K562 (cell line): ENCODE measurements around the gene ZNF74. TPM values are rescaled to one million over a fixed set of nuclear protein-coding genes. Genes with fewer than 3 reads are reported as not detected.

Source experiments
- ATAC-seq: fragments of 200-7000 bp; cut with Tn5 transposase; 3 replicates; pipeline ENCODE4 v1.9.1; 2020; ENCODE audit warnings: moderate library complexity
- BruUV-seq: library from RNA; stranded (reverse); fragments of 400-500 nt; replicated peaks from 2 replicates; lab custom pipeline; 2021; lab: Mats Ljungman, UMichigan
- CTCF ChIA-PET: fragments of 300-600 bp; formaldehyde crosslinking; extraction: SDS; loops from one replicate; lab custom pipeline; 2021; ENCODE audit warnings: low intra/inter-chr PET ratio; lab: Yijun Ruan, JAX
- POLR2A ChIA-PET: fragments of 300-600, 350-650 bp; sonication (Branson Sonifier 250); formaldehyde crosslinking; extraction: SDS; loops from one replicate; lab custom pipeline; 2021; ENCODE audit warnings: antibody characterized with exemption, inconsistent platforms; lab: Yijun Ruan, JAX
- DNase-seq, 4 experiments: peaks; one replicate each; pipeline versions ENCODE4 v3.0.0 to v3.0.0-alpha.2; 2011 to 2018; ENCODE audit warnings: low spot score in 3 of 4, mixed read lengths in 3 of 4; ENCODE audit errors: extremely low read depth in 1 of 4
- FAIRE-seq: peaks from 2 replicates; lab custom pipeline; 2011; peaks lifted over from hg19 to GRCh38; lab: Jason Lieb, UNC
- H2AFZ ChIP-seq: 2 replicates; pipeline ENCODE4 v1.6.0; 2011; ENCODE audit warnings: low read depth, low read length, control low read depth, inconsistent platforms
- H3K27ac ChIP-seq: fragments of 200-600 bp; 3 replicates; pipeline ENCODE4 v1.8.0; 2011; ENCODE audit warnings: low read depth, mild to moderate bottlenecking, control low read depth, inconsistent platforms, low read length, moderate library complexity, mixed read lengths; ENCODE audit errors: extremely low read depth
- H3K27me3 ChIP-seq, 2 experiments: fragments of 300-600 bp in 1 of 2; 2 replicates in 1 of 2; 3 replicates in 1 of 2; pipeline versions ENCODE4 v1.6.0 to v1.8.0; 2011; ENCODE audit warnings: inconsistent platforms in 2 of 2, low read length in 2 of 2, mild to moderate bottlenecking in 1 of 2, mixed read lengths in 1 of 2, moderate library complexity in 1 of 2; ENCODE audit not compliant: control insufficient read depth in 2 of 2, insufficient read depth in 2 of 2
- H3K36me3 ChIP-seq: fragments of 300-600 bp; 3 replicates; pipeline ENCODE4 v1.8.0; 2011; ENCODE audit warnings: mild to moderate bottlenecking, low read length, inconsistent platforms; ENCODE audit not compliant: control insufficient read depth, insufficient read depth
- H3K4me1 ChIP-seq, 2 experiments: fragments of 200-600 bp in 1 of 2; replicated peaks in 1 of 2; 2 replicates in 1 of 2; 3 replicates in 1 of 2; pipeline versions ENCODE4 v1.5.1 to v1.8.0; 2011; ENCODE audit warnings: inconsistent platforms in 2 of 2, low read length in 2 of 2, mild to moderate bottlenecking in 1 of 2, mixed read lengths in 1 of 2, moderate library complexity in 1 of 2; ENCODE audit not compliant: control insufficient read depth in 2 of 2, insufficient read depth in 2 of 2
- H3K4me2 ChIP-seq: 2 replicates; pipeline ENCODE4 v1.6.1; 2011; ENCODE audit warnings: low read length, control low read depth, inconsistent platforms, mixed read lengths; ENCODE audit not compliant: insufficient read depth
- H3K4me3 ChIP-seq: fragments of 200-600 bp; sonication (generic), shearing (Covaris generic); 2 replicates; pipeline ENCODE4 v1.5.1; 2016; ENCODE audit warnings: control low read depth, inconsistent platforms
- H3K79me2 ChIP-seq: fragments of 200-600 bp; 3 replicates; pipeline ENCODE4 v1.8.0; 2011; ENCODE audit warnings: low read length, inconsistent platforms; ENCODE audit not compliant: control insufficient read depth, insufficient read depth
- H3K9ac ChIP-seq, 2 experiments: 2 replicates each; pipeline versions ENCODE4 v1.6.0 to v1.6.1; 2011; ENCODE audit warnings: low read depth in 2 of 2, low read length in 2 of 2, control low read depth in 1 of 2, inconsistent platforms in 1 of 2, mild to moderate bottlenecking in 1 of 2, mixed read lengths in 1 of 2; ENCODE audit not compliant: insufficient read depth in 1 of 2
- H3K9me1 ChIP-seq: one replicate; pipeline ENCODE4 v1.6.0; 2011; ENCODE audit warnings: inconsistent platforms, mild to moderate bottlenecking, low read length, moderate library complexity; ENCODE audit not compliant: control insufficient read depth, insufficient read depth
- H3K9me3 ChIP-seq: replicated peaks from 2 replicates; pipeline ENCODE4 v1.5.1; 2011; ENCODE audit warnings: low read depth, low read length, inconsistent platforms; ENCODE audit not compliant: control insufficient read depth, insufficient read depth
- H4K20me1 ChIP-seq: replicated peaks from 2 replicates; pipeline ENCODE4 v1.6.1; 2011; ENCODE audit warnings: low read length, inconsistent platforms, mixed read lengths; ENCODE audit not compliant: control insufficient read depth, insufficient read depth
- ATF1 ChIP-seq, 2 experiments: fragments of 450-650 bp in 1 of 2; IDR thresholded peaks; 2 replicates each; pipeline ENCODE4 v1.6.1; 2016; ENCODE audit warnings: missing compliant biosample characterization in 1 of 2, missing genetic modification characterization in 1 of 2
- CEBPG ChIP-seq, 3 experiments: fragments of 200-800 bp in 1 of 3; sonication (Bioruptor generic) in 1 of 3; sonication (generic) in 1 of 3; formaldehyde crosslinking in 1 of 3; IDR thresholded peaks in 2 of 3; conservative IDR thresholded peaks in 1 of 3; 2 replicates each; pipeline versions ENCODE4 v1.6.1 to v1.8.0; 2016 to 2022; ENCODE audit warnings: missing compliant biosample characterization in 2 of 3, missing genetic modification characterization in 2 of 3, mild to moderate bottlenecking in 1 of 3, missing genetic modification reagents in 1 of 3
- IRF2 ChIP-seq: sonication (generic); formaldehyde crosslinking; IDR thresholded peaks from 2 replicates; pipeline ENCODE4 v1.8.1; 2022; ENCODE audit warnings: mild to moderate bottlenecking, missing genetic modification reagents
- MTA3 ChIP-seq: fragments of 450-650 bp; formaldehyde crosslinking; IDR thresholded peaks from 2 replicates; pipeline ENCODE4 v1.6.1; 2017; ENCODE audit warnings: mild to moderate bottlenecking, borderline replicate concordance
- PHTF2 ChIP-seq: fragments of 250-450 bp; sonication (Bioruptor Pico); IDR thresholded peaks from 2 replicates; pipeline ENCODE4 v1.5.0; 2021; ENCODE audit warnings: mild to moderate bottlenecking
- POLR2G ChIP-seq: fragments of 200-400 bp; formaldehyde crosslinking; IDR thresholded peaks from 2 replicates; pipeline ENCODE4 v1.6.1; 2017; ENCODE audit warnings: low read depth, mild to moderate bottlenecking, antibody characterized with exemption, low read length, moderate library complexity
- RBBP5 ChIP-seq: fragments of 200-600 bp; sonication (generic); IDR thresholded peaks from 2 replicates; pipeline ENCODE4 v1.6.1; 2012; ENCODE audit warnings: borderline replicate concordance, mild to moderate bottlenecking, low read length, control low read depth, inconsistent platforms; ENCODE audit not compliant: insufficient read depth, poor library complexity, severe bottlenecking
- RBFOX2 ChIP-seq: fragments of 200-400 bp; formaldehyde crosslinking; IDR thresholded peaks from 2 replicates; pipeline ENCODE4 v1.6.1; 2017; ENCODE audit warnings: low read depth, mild to moderate bottlenecking, low read length, moderate library complexity
- RBM14 ChIP-seq: fragments of 200-400 bp; formaldehyde crosslinking; IDR thresholded peaks from 2 replicates; pipeline ENCODE4 v1.6.1; 2018; ENCODE audit warnings: low read depth, mild to moderate bottlenecking, low read length, moderate library complexity, borderline replicate concordance; ENCODE audit not compliant: insufficient read depth
- SETDB1 ChIP-seq: IDR thresholded peaks from one replicate; pipeline ENCODE4 v1.6.1; 2012; ENCODE audit warnings: low read length, control low read depth, inconsistent platforms
- ZC3H8 ChIP-seq: fragments of 450-650 bp; IDR thresholded peaks from 2 replicates; pipeline ENCODE4 v1.6.1; 2017
- ZNF23 ChIP-seq: fragments of 250-450 bp; sonication (Bioruptor Pico); IDR thresholded peaks from 2 replicates; pipeline ENCODE4 v1.4.0; 2020; ENCODE audit warnings: mild to moderate bottlenecking
- ZNF282 ChIP-seq: sonication (generic); formaldehyde crosslinking; IDR thresholded peaks from 2 replicates; pipeline ENCODE4 v1.8.1; 2023; ENCODE audit warnings: missing genetic modification reagents
- WGBS: fragments of 100-300 bp; shearing (Covaris generic); methylation state at CpG from one replicate; pipeline ENCODE4 v1.1.6; 2016; ENCODE audit warnings: low coverage, mixed read lengths; ENCODE audit not compliant: insufficient coverage; ENCODE audit errors: missing lambda C conversion rate; 5-methylcytosine and 5-hydroxymethylcytosine counted together
- in situ Hi-C: fragments of 300-500 bp; cut with MboI; formaldehyde crosslinking; loops from 4 replicates; pipeline ENCODE4 v1.15.0; 2018; ENCODE audit warnings: inconsistent platforms, mixed read lengths
- intact Hi-C: fragments of 100-400 bp; cut with micrococcal nuclease; formaldehyde crosslinking; loops from 2 replicates; pipeline ENCODE4 v1.14.2; 2022
- polyA plus RNA-seq, 8 experiments: library from polyadenylated mRNA; depleted of rRNA in 4 of 8; stranded (reverse) in 5 of 8; unstranded in 3 of 8; fragments of >200 nt; fragmentation: Nextera tagmentation in 2 of 8; fragmentation: Illumina TruSeq in 1 of 8; extraction: Ambion mirVana in 2 of 8; extraction: Trizol in 1 of 8; gene quantifications; 2 replicates each; pipeline versions ENCODE4 v1.2.1 to v1.2.3, GENCODE V29; 2011 to 2014; ENCODE audit warnings: inconsistent platforms in 1 of 8, missing spikeins in 1 of 8
- total RNA-seq, 7 experiments: library from RNA; depleted of rRNA in 6 of 7; stranded (reverse); fragments of >200 nt in 6 of 7; fragmentation: Illumina TruSeq in 2 of 7; extraction: Trizol in 2 of 7; gene quantifications; 2 replicates each; pipeline versions ENCODE4 v1.2.1 to v1.2.3, GENCODE V29; 2011 to 2021; ENCODE audit warnings: low replicate concordance in 1 of 7
- TF ChIP-seq, protein P1 (sequence below), 2 experiments: fragments of 450-650 bp; IDR thresholded peaks; 2 replicates each; pipeline ENCODE4 v1.6.1; 2016
- TF ChIP-seq, protein P2 (sequence below): sonication (generic); formaldehyde crosslinking; IDR thresholded peaks from 2 replicates; pipeline ENCODE4 v1.8.1; 2023; ENCODE audit warnings: mild to moderate bottlenecking, missing genetic modification reagents

The ZNF74 gene
- total and polyA plus RNA-seq, 9 of the 15 experiments (the other 6 are each of a cell fraction or from before 2014, with no cell fraction given): 2.4 to 53.5 (median 31.5) TPM

DNA sequence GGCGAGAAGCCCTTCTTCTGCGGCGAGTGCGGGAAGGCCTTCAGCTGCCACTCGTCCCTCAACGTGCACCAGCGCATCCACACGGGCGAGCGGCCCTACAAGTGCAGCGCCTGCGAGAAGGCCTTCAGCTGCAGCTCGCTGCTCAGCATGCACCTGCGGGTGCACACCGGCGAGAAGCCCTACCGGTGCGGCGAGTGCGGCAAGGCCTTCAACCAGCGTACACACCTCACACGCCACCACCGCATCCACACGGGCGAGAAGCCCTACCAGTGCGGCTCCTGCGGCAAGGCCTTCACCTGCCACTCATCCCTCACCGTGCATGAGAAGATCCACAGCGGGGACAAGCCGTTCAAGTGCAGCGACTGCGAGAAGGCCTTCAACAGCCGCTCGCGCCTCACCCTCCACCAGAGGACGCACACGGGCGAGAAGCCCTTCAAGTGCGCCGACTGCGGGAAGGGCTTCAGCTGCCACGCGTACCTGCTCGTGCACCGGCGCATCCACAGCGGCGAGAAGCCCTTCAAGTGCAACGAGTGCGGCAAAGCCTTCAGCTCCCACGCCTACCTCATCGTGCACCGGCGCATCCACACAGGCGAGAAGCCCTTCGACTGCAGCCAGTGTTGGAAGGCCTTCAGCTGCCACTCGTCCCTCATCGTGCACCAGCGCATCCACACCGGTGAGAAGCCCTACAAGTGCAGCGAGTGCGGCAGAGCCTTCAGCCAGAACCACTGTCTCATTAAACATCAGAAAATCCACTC lies 12.2 kb downstream of the ZNF74 start:
- Histone ChIP-seq H3K27ac (no peak overlapping the region), H4K20me1 (0 out of 2 replicates have a peak, but pooled peaks cover 1% of the 10 kb centered on the region), H3K79me2 (no peaks in the 10 kb centered on the region), H3K9me3 (no peaks in the 10 kb centered on the region), H3K9me1 (peaks cover 3% of the 10 kb centered on the region), H3K4me1 (peaks cover 0 to 8% of the 10 kb centered on the region in 2 experiments; a peak in 2 of 5 replicates), H3K27me3 (no peaks in the 10 kb centered on the region), H3K9ac (peak overlapping the region in 1 of 2 experiments; percentile 2; a peak in 1 of 4 replicates), H3K4me3 (no peak overlapping the region), H3K36me3 (peaks cover 55% of the 10 kb centered on the region; the same call in 2 of the 3 replicates), H3K4me2 (no peak overlapping the region), H2AFZ (no peak overlapping the region)
- intact Hi-C loops: no loop called here
- BruUV-seq: no TSS peak
- CTCF ChIA-PET: no interaction called here
- ATAC-seq: no peak
- in situ Hi-C loops: loop anchor here (25.0 kb wide), 2 partner anchors 281 to 1869 kb away; partner anchors contain the start of gene TMEM191B
- POLR2A ChIA-PET: interaction anchor here (0.6 to 8.9 kb wide), 7 partner anchors 12 to 1293 kb away, joined by 3 to 84 read pairs (median 3); partner anchors contain the start of gene ZNF74
- WGBS: 94% methylated on average over 62 of the region's 62 CpGs
- peak in 1 of 4 experiments; percentile 33 for DNase-seq
- FAIRE-seq: no peak
- TF ChIP-seq SETDB1: peak; percentile 48
- TF ChIP-seq POLR2G: peak; percentile 54
- 0 out of 2 replicates have a peak, but pooled peaks have one; percentile 70 for TF ChIP-seq RBM14
- peak; percentile 12 for TF ChIP-seq RBBP5
- TF ChIP-seq ZC3H8: no peak
- TF ChIP-seq ZNF282 (CRISPR knock-in tag): 0 out of 2 replicates have a peak, but pooled peaks have one; percentile 17
- 0 out of 2 replicates have a peak, but pooled peaks have one; percentile 25 for TF ChIP-seq ATF1 (CRISPR knock-in tag; IDR thresholded peaks at IDR 0.05)
- no peak for TF ChIP-seq ATF1 (tag; IDR thresholded peaks at IDR 0.05)
- peak; percentile 8; the same call in 1 of the 2 replicates for TF ChIP-seq IRF2 (CRISPR knock-in tag)
- peak; percentile 36 for TF ChIP-seq RBFOX2
- TF ChIP-seq, protein P1, sequence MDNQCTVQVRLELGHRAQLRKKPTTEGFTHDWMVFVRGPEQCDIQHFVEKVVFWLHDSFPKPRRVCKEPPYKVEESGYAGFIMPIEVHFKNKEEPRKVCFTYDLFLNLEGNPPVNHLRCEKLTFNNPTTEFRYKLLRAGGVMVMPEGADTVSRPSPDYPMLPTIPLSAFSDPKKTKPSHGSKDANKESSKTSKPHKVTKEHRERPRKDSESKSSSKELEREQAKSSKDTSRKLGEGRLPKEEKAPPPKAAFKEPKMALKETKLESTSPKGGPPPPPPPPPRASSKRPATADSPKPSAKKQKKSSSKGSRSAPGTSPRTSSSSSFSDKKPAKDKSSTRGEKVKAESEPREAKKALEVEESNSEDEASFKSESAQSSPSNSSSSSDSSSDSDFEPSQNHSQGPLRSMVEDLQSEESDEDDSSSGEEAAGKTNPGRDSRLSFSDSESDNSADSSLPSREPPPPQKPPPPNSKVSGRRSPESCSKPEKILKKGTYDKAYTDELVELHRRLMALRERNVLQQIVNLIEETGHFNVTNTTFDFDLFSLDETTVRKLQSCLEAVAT (IDR thresholded peaks at IDR 0.05): peak in 1 of 2 experiments; percentile 46; a peak in 1 of 4 replicates
- TF ChIP-seq, protein P2, sequence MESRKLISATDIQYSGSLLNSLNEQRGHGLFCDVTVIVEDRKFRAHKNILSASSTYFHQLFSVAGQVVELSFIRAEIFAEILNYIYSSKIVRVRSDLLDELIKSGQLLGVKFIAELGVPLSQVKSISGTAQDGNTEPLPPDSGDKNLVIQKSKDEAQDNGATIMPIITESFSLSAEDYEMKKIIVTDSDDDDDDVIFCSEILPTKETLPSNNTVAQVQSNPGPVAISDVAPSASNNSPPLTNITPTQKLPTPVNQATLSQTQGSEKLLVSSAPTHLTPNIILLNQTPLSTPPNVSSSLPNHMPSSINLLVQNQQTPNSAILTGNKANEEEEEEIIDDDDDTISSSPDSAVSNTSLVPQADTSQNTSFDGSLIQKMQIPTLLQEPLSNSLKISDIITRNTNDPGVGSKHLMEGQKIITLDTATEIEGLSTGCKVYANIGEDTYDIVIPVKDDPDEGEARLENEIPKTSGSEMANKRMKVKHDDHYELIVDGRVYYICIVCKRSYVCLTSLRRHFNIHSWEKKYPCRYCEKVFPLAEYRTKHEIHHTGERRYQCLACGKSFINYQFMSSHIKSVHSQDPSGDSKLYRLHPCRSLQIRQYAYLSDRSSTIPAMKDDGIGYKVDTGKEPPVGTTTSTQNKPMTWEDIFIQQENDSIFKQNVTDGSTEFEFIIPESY (CRISPR knock-in tag): peak; percentile 95
- TF ChIP-seq CEBPG (CRISPR knock-in tag; IDR thresholded peaks at IDR 0.05): 0 out of 2 replicates have a peak, but pooled peaks have one; percentile 2
- no peak for TF ChIP-seq CEBPG (tag; conservative IDR thresholded peaks at IDR 0.05 in 1 of 2, IDR thresholded peaks at IDR 0.05 in 1 of 2)
- no peak for TF ChIP-seq PHTF2 (CRISPR knock-in tag)
- TF ChIP-seq ZNF23 (CRISPR knock-in tag): no peak
- 0 out of 2 replicates have a peak, but pooled peaks have one; percentile 18 for TF ChIP-seq MTA3
